NCI-H1436 treated with DMSO at 0.1 percent for 48 hours (cell line): ENCODE data around the gene OTOGL.
"Not testable (repeated sequence)": the region's sequence is repeated elsewhere in the genome, so short reads cannot be mapped to it uniquely, and the experiment has no call there.

Source experiments
- DNase-seq: peaks from one replicate; lab custom pipeline; 2025; lab: John Stamatoyannopoulos, UW

Gene OTOGL

GRCh38 chr12:80186727-80187217 is 87.4 kb downstream of the OTOGL start:
- DNase-seq = no peak

DNA sequence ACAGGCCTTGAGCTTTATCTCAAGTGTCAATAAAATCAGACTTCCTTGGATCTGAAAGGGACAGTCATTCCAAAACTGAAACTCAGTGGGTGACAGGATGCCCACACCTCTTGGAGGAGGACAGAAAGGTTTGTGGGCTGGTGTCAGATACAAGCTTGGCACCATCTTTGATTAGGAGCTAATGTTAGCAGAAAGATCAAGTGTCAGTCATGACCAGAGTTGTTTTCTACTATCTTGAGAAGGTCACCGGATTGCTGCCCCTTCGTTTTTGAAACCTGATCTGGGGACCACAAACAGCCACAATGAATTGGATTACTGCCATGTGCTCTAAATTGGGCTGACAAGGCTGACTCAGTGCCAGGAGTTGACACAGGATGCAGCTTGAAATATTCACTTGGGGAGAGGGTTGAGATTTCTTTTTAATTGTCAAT is 88.3 kb downstream of the OTOGL start:
- no peak for DNase-seq

- DNase-seq = no peak
Observed at GRCh38 chr12:80188576-80188975, 89.2 kb downstream of the OTOGL start.

GRCh38 chr12:80189241-80189640 is 89.9 kb downstream of the OTOGL start:
- no peak for DNase-seq

GRCh38 chr12:80190001-80190400 is 90.7 kb downstream of the OTOGL start:
- DNase-seq = no peak

DNA sequence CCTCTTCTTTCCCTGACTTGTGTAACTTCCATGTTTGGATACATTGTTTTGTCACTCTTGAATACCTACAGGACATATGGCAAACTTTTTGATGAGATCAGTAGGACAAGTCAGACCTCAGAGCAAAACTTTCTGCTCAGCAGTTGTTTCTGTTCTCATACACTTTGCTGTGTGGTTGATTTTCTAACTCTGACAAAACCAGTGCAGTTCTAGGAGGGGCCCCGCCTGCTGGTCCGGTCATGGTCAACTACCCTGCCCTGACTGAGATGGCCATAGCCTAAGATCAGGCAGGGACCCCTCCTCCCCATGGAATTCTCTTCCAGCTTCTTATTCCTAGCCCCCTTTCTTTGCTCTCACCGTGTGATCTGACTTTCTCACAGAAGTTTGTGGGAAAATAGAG is 92.8 kb downstream of the OTOGL start:
- DNase-seq = no peak

DNA sequence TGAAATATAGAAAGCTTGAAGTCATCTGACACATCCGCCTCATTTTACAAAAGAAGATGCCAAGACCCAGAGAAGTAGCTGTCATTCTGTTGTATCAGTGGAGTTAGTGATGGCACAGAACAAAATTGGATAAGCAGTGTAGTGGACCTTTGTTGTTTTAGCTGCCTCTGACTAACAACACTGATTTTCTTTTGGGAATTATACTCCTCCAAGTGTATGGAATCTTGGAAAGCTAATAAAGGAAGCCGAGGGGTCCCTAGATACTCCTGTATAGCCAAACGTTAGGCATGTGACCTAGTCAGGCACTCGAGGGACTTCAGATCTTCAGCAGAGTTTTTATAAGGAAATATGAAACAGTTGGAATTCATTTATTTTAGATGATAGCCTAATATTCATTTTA is 94.5 kb downstream of the OTOGL start:
- no peak for DNase-seq

GRCh38 chr12:80195074-80195726 is 95.9 kb downstream of the OTOGL start:
- no peak for DNase-seq

GRCh38 chr12:80195737-80196136 is 96.4 kb downstream of the OTOGL start:
- DNase-seq = no peak

GRCh38 chr12:80196419-80196818 is 97.1 kb downstream of the OTOGL start:
- peak; percentile 16 for DNase-seq

GRCh38 chr12:80198782-80199337 is 99.5 kb downstream of the OTOGL start:
- DNase-seq = no peak

DNA sequence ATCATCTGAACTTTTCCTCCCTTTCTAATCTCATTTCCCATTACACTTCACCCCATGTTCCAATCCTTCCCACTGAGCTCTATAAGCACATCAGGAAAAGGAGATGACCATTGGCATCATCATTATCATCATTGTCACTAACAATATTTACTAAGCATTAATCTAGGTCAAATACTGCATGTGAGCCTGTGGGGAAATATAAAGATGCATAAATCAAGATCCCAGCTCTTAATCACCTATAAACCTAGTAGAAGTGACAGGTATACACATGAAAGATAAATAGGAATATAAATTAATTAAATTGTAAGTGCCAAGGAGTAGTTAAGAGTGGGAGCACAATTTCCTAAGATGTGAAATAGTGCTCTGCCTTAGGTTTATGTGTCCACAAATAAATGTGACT is 100.6 kb downstream of the OTOGL start:
- DNase-seq = no peak

DNA sequence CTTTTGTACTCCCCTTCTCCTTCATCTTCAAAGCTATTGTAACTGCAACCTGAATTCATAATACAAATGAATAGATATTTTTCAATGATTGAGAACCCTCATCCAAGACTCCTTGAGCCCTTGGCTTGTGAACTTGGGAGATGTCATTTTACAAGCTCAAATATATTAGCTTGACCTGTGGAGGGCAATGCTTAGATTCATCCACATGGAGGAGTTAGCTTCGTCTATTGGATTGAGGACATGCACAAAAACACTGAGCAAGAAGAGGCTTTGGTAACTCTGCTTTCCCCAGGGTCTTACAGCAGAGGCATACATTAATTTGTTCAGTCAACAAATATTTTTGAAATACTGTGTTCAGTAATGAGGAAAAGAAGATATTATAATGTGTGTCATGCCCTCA is 101.1 kb downstream of the OTOGL start:
- no peak for DNase-seq

DNA sequence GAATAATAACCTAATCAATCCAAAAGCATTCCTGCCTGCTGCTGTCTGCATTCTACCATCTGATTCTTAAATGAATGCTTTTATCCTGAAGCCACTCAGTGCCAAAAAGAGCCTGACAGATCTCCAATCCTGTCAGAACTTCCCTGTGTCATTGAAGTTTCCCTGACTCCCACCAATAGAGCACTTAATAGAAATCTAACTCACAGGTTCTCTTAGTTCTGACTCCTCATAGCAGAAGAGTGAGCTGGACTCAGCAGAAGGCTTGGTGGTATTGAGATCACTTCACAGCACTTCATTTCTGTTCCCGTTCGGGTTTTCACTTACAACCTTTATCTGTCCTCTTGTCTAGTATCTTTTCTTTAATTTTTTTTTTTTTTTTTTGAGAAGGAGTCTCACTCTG is 102.6 kb downstream of the OTOGL start:
- no peak for DNase-seq

GRCh38 chr12:80205960-80206359 is 106.6 kb downstream of the OTOGL start:
- no peak for DNase-seq

GRCh38 chr12:80208071-80208470 is 108.7 kb downstream of the OTOGL start:
- DNase-seq = no peak

DNA sequence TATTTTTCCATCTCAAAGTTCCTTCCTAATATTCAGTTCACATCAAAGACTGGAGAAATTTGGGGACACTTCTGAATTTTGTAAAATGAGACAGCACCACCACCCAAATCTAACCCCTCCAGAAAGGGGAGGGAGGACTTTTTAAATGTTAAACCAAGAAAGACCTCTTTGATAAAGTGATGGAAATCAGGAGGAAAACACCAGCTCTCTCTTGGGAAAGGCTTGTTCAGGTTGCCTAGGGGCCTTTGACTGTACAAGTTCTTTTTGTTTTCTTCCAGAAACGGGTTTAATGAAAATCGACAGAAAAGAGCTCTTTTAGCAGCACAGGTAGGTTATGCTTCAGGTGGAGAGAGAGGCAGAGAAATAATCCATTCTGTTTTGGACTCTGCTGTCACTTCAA is 112.3 kb downstream of the OTOGL start:
- DNase-seq = no peak

DNA sequence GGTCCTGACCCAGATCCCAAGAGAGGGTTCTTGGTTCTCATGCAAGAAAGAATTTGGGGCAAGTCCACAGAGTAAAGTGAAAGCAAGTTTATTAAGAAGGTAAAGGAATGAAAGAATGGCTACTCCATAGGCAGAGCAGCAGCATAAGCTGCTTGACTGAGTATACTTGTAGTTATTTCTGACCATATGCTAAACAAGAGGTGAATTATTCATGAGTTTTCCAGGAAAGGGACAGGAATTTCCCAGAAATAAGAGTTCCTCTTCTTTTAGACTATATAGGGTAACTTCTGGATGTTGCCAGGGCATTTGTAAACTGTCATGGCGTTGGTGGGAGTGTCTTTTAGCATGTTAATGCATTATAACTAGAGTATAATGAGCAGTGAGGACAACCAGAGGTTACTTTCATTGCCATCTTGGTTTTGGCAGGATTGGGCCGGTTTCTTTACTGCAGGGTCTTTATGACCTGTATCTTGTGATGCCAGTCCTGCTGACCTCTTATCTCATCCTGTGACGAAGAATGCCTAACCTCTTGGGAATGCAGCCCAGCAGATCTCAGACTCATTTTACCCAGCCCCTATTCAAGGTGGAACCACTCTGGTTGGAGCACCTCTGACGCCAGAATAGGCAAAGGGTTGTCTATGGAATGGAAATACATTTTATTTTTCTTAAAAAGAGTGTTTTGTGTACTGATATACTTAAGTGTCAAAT is 113.8 kb downstream of the OTOGL start:
- no peak for DNase-seq

DNA sequence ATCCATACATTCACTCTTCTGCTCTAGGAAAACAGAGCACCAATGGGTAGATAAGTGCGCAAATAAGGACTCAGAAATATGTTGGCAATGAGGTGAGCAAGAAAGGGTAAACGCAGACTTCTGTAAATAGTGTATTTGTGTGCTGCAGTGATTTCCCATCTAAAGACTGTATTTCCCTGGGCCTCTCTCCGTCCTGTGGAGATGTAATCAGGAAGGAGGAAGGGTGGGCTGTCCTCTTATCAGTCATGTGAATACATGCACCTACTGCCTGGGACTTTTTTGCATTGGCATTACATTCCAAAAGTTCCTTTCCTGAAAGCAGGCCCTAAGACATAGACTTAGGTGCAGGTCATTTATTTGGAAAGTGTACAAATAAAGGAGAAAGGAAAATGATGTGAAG is 114.5 kb downstream of the OTOGL start:
- no peak for DNase-seq

DNA sequence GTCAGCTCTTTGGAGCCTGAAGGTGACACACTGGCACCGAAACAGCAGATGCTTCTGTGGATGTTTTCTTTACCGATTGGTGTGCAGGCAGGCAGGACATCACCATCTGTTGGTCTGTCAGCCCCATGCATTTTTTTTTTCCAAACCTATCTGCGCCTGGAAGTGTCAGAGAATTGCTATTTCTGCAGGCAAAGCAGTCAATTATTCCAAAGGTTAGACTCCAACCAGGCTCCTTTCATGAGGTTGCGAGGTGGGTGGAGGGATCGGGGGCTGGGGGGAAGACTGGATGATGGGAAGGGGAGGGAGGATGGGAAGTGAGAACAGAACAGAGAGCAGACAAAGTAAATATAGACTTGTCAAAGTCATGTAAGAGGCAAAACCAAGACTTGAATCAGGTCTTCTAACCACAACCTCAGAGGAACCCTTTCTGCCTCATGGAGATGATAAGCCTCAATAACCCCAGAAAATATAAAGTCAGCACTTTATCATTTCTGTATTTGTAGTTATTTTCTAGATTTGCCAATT is 117.7 kb downstream of the OTOGL start:
- DNase-seq = no peak

DNA sequence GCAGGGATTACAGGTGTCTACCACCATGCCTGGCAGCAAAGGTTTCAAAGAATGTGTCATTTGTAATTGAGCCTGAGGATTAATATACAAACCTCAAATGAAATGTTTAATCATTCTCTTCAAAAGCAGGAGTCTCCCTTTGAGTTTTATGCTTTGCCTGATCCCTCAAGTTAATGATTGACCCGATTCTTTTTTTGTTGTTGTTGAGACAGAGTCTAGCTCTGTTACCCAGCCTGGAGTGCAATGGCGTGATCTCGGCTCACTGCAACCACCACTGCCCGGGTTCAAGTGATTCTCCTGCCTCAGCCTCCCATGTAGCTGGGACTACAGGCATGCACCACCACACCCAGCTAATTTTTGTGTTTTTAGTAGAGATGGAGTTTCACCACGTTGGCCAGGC is 119.6 kb downstream of the OTOGL start:
- DNase-seq = not testable (repeated sequence)

GRCh38 chr12:80219345-80219744 is 120.0 kb downstream of the OTOGL start:
- no peak for DNase-seq

DNA sequence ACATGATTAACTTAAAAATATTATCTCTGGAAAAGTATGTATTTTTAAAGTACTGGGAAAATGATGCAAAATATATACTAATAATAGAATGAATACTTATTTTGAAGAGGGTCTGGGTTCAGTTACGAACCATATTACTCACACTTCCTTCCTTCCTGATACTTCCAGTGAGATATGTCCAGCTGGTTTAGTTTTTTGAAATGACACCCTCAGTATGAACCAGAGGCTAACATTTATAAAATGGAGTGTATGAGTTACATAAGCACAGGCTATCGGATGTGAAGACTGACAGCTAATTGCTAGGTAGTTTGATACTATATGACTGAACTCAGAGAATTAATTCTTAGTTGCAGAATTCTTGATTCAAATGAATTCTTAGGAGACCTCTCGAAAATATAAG is 122.9 kb downstream of the OTOGL start:
- DNase-seq = no peak
